Heart left ventricle (tissue), 16 donors: Measurements from ENCODE around the gene AKAP17A. TPM values are rescaled to one million over a fixed set of nuclear protein-coding genes. Genes with fewer than 3 reads are reported as not detected.

Source experiments
- ATAC-seq, 4 donors: fragments of 200-7000 bp; cut with Tn5 transposase; one replicate each; pipeline ENCODE4 v1.9.1; 2020 to 2022; ENCODE audit warnings: moderate library complexity in 4 of 4, mild to moderate bottlenecking in 3 of 4, moderate number of reproducible peaks in 1 of 4
- DNase-seq, 5 donors: peaks; one replicate each; pipeline ENCODE4 v3.0.0-alpha.2; 2020
- H3K27ac ChIP-seq, 12 donors: fragments of 200-600 bp; sonication (generic) in 4 of 12; one replicate each; pipeline versions ENCODE4 v1.5.0 to v1.8.0; 2016 to 2022; ENCODE audit warnings: mild to moderate bottlenecking in 2 of 12
- H3K27me3 ChIP-seq, 9 donors: fragments of 200-600 bp; sonication (generic) in 2 of 9; one replicate each; pipeline versions ENCODE4 v1.5.1 to v1.8.0; 2016 to 2022; ENCODE audit warnings: mild to moderate bottlenecking in 3 of 9
- H3K36me3 ChIP-seq, 9 donors: fragments of 200-600 bp; sonication (generic) in 2 of 9; one replicate each; pipeline versions ENCODE4 v1.5.0 to v1.8.0; 2018 to 2022; ENCODE audit warnings: mild to moderate bottlenecking in 2 of 9
- H3K4me1 ChIP-seq, 12 donors: fragments of 200-600 bp; sonication (generic) in 4 of 12; one replicate each; pipeline versions ENCODE4 v1.5.0 to v1.8.0; 2016 to 2022; ENCODE audit warnings: mild to moderate bottlenecking in 3 of 12
- H3K4me3 ChIP-seq, 12 donors: fragments of 200-600 bp; sonication (generic) in 4 of 12; one replicate each; pipeline versions ENCODE4 v1.5.0 to v1.8.0; 2017 to 2022; ENCODE audit warnings: mild to moderate bottlenecking in 9 of 12, moderate library complexity in 4 of 12
- H3K9me3 ChIP-seq, 12 donors: fragments of 200-600 bp; sonication (generic) in 4 of 12; one replicate each; pipeline versions ENCODE4 v1.5.0 to v1.8.0; 2016 to 2022; ENCODE audit warnings: mild to moderate bottlenecking in 1 of 12
- CTCF ChIP-seq, 12 donors: fragments of 200-600 bp; sonication (generic) in 4 of 12; IDR thresholded peaks; one replicate each; pipeline versions ENCODE4 v1.5.0 to v1.8.0; 2018 to 2022; ENCODE audit warnings: antibody characterized with exemption in 12 of 12, mild to moderate bottlenecking in 5 of 12
- POLR2A ChIP-seq, 2 donors: fragments of 450-650 bp; IDR thresholded peaks; one replicate each; pipeline ENCODE4 v1.6.1; 2017; ENCODE audit warnings: antibody characterized with exemption in 2 of 2, mild to moderate bottlenecking in 2 of 2, moderate library complexity in 2 of 2
- WGBS, 4 donors: extraction: QIAGEN DNeasy Blood & Tissue Kit in 2 of 4; methylation state at CpG; one replicate each; pipeline versions ENCODE4 v1.1.5 to v1.1.7; 2013 to 2018; 5-methylcytosine and 5-hydroxymethylcytosine counted together
- intact Hi-C, 10 donors: fragments of 100-400 bp; cut with DNase I; formaldehyde crosslinking; loops; one replicate each; pipeline versions ENCODE4 v1.11.1 to v1.14.2; 2022
- polyA plus RNA-seq, 2 donors: library from polyadenylated mRNA; stranded (reverse); fragments of 200-250 nt; gene quantifications; one replicate each; pipeline ENCODE4 v1.2.3, GENCODE V29; 2013
- total RNA-seq, 9 donors: library from RNA; depleted of rRNA in 2 of 9; stranded (reverse); fragments of >200 nt in 2 of 9; fragmentation: NEBNext Ultra II Directional in 3 of 9; extraction: Animal tissue kit (Norgen Biotek cat#: 25700) in 3 of 9; gene quantifications; one replicate each; pipeline versions ENCODE4 v1.1.0 to v1.2.4, GENCODE V29; 2016 to 2023
- donor health status: ischemic (EF 13 %, LVEDD 7.1; RV severe dilation, severe dysfunction).
- donor health status: healthy with polysubstance abuse.
- donor health status: DM: no; HTN: yes; CAD: no.
- donor health status: DM: no; HTN: no; CAD: no.
- donor health status: ischemic (EF 25% LVEDD 6.9; RV normal size, moderate dysfunction).
- donor health status: ischemic (EF 25% LVEDD 5.7; RV mildly dilated, moderate dysfunction).
- donor health status: healthy.
- donor health status: DM: yes; HTN: yes; CAD: no.
- donor health status: ischemic (EF 35%, LVEDD 5.7; RV mildly dilated, moderate dysfunction).
- donor health status: nonischemic (EF 11% LVEDD 7.7; RV severe dilation, severe dysfunction).
- donor health status: DM: yes; HTN: yes; CAD: no.
- donor health status: PGD.
- donor health status: ischemic (EF 29% LVEDD 5.4; RV normal size, mild dysfunction).
- donor health status: nonischemic (EF 23%, LVEDD 6.1; RV moderate dilation, normal function).

AKAP17A gene
- total and polyA plus RNA-seq, 11 donors = 12.5 to 20.4 (median 16.1) TPM

GRCh38 chrX:1629244-1629643 lies 37.8 kb downstream of the AKAP17A start:
- H3K4me3 ChIP-seq = no peak overlapping the region
- ATAC-seq (peak in 1 of 4 donors; percentile 72), DNase-seq (no peak)
- intact Hi-C loops = no loop called here
- no peak for TF ChIP-seq CTCF (IDR thresholded peaks at IDR 0.05)
- no peak for TF ChIP-seq POLR2A (IDR thresholded peaks at IDR 0.05)
- H3K27ac ChIP-seq = peak overlapping the region in 1 of 12 donors; percentile 29
- H3K36me3 ChIP-seq = no peaks in the 10 kb centered on the region
- H3K9me3 ChIP-seq = no peaks in the 10 kb centered on the region
- no peaks in the 10 kb centered on the region for H3K27me3 ChIP-seq
- H3K4me1 ChIP-seq = peaks cover 0 to 5% (median 0%) of the 10 kb centered on the region in 12 donors
- WGBS, 4 donors = 57 to 64% (median 60%) methylated on average over 7 of the region's 7 CpGs

GRCh38 chrX:1646009-1646408 lies 54.6 kb downstream of the AKAP17A start:
- Histone ChIP-seq H3K9me3 (peaks cover 0 to 19% (median 8%) of the 10 kb centered on the region in 12 donors), H3K27ac (no peak overlapping the region), H3K36me3 (no peaks in the 10 kb centered on the region), H3K4me1 (no peaks in the 10 kb centered on the region), H3K4me3 (no peak overlapping the region), H3K27me3 (peaks cover 0 to 12% (median 0%) of the 10 kb centered on the region in 9 donors)
- DNase-seq (no peak), ATAC-seq (no peak)
- TF ChIP-seq CTCF (IDR thresholded peaks at IDR 0.05) (no peak), POLR2A (IDR thresholded peaks at IDR 0.05) (no peak)
- intact Hi-C loops = loop anchor here in 4 of 10 donors (5.0 to 10.0 kb wide), 2 partner anchors 191 to 946 kb away; partner anchors contain the start of gene ASMTL (in 1 of the 4)

GRCh38 chrX:1649621-1650020 lies 58.2 kb downstream of the AKAP17A start:
- Histone ChIP-seq H3K36me3 (no peaks in the 10 kb centered on the region), H3K4me3 (no peak overlapping the region), H3K9me3 (peaks cover 0 to 19% (median 8%) of the 10 kb centered on the region in 12 donors), H3K27me3 (peaks cover 0 to 12% (median 0%) of the 10 kb centered on the region in 9 donors), H3K27ac (no peak overlapping the region), H3K4me1 (no peaks in the 10 kb centered on the region)
- DNase-seq = no peak
- intact Hi-C loops = loop anchor here (5.0 to 10.0 kb wide), 3 partner anchors 195 to 1165 kb away; partner anchors contain the start of gene ASMTL (in 1 of the 10)
- no peak for ATAC-seq
- 28 to 37% (median 29%) methylated on average over 8 of the region's 8 CpGs for WGBS, 4 donors
- no peak for TF ChIP-seq CTCF (IDR thresholded peaks at IDR 0.05)
- TF ChIP-seq POLR2A (IDR thresholded peaks at IDR 0.05) = no peak

Other genes starting within 250 kb of the AKAP17A start
- 100 to 1,000 TPM; 109 to 197 (median 129) TPM for gene SLC25A6, start 199.5 kb upstream of the AKAP17A start, total RNA-seq
- gene SLC25A6, start 199.5 kb upstream of the AKAP17A start, polyA plus RNA-seq = 100 to 1,000 TPM in 1 of 2 donors, 10 to 100 TPM in 1; 78.2 to 232 TPM
- 10 to 100 TPM; 25.3 to 44.6 (median 29.1) TPM for gene ASMTL, start 138.7 kb upstream of the AKAP17A start, total RNA-seq
- gene ASMTL, start 138.7 kb upstream of the AKAP17A start, polyA plus RNA-seq = 10 to 100 TPM; 20.2 to 42.3 TPM
- gene P2RY8, start 54.4 kb upstream of the AKAP17A start, total RNA-seq = 10 to 100 TPM in 1 of 9 donors, 1 to 10 TPM in 6, under 1 TPM in 2; 0.62 to 10.5 (median 2.3) TPM
- 1 to 10 TPM; 1.1 to 6.1 TPM for gene P2RY8, start 54.4 kb upstream of the AKAP17A start, polyA plus RNA-seq
- not detected for gene ASMT, start 23.5 kb downstream of the AKAP17A start, total RNA-seq
- gene ASMT, start 23.5 kb downstream of the AKAP17A start, polyA plus RNA-seq = under 1 TPM in 1 of 2 donors, not detected in 1; 0.11 TPM